HFF-Myc (cell line): ENCODE results near the gene AHCTF1.

ENCODE experiments used
- DNase-seq: peaks from one replicate; pipeline ENCODE4 v3.0.0-alpha.2; 2011; ENCODE audit warnings: low read depth; ENCODE audit errors: extremely low read depth
- H3K4me3 ChIP-seq: replicated peaks from 2 replicates; pipeline ENCODE4 v1.5.1; 2011; ENCODE audit warnings: low read depth, mild to moderate bottlenecking, control low read depth, low read length
- CTCF ChIP-seq: IDR thresholded peaks from 2 replicates; pipeline ENCODE4 v1.5.1; 2012; ENCODE audit warnings: mild to moderate bottlenecking, low read depth, low read length, control low read depth; ENCODE audit errors: missing control alignments

Gene AHCTF1

GRCh38 chr1:246795906-246796694, 135.6 kb downstream of the AHCTF1 start:
- DNase-seq, result no peak
- TF ChIP-seq CTCF, result no peak
- no peak overlapping the region for H3K4me3 ChIP-seq

DNA sequence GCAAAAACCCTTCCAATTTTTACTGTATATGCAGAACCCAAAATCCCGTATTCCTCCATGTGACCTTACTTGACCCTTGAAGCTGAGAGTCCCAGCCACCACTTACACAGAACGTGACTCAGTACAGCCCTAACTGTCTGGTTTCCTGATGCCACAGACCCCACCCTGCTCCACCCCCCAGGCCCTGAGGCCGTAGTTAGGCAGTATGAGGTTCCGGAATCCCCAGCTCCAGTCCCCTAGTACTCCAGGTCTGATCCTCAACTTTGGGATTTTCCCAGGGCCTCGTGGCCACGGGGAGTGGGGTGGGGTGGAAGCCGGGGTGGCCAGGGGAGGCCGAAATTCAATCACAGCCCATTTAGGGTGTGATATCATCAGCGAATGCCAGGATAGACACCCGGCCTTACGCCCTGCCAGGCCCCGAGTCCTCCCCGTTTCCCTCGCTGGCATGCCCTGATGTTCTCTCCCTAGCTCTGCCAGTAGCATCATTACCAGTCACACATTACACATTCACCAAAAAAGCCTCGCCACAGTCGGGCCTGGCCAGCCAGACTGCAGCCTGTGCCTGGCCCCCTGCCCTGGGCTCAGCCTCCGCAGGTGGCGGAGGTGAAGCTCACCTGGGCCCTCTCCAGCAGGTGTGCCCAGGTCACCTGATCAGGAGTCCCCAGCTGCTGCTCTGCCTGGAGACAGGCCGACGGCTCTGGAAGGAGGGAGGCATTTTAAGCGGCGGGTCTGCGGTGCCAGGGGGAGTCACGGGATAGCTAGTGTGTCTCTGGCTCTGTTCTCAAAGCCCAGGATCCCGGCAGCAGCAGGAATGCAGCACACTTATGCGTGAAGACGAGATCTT, 136.7 kb downstream of the AHCTF1 start:
- no peak for TF ChIP-seq CTCF
- no peak overlapping the region for H3K4me3 ChIP-seq
- DNase-seq, result peak; percentile 21

- no peak for TF ChIP-seq CTCF
- H3K4me3 ChIP-seq, result no peak overlapping the region
- no peak for DNase-seq
Observed at GRCh38 chr1:246794048-246794827, 137.5 kb downstream of the AHCTF1 start.

- no peak for TF ChIP-seq CTCF
- no peak overlapping the region for H3K4me3 ChIP-seq
Observed at GRCh38 chr1:246793356-246793896, 138.3 kb downstream of the AHCTF1 start.

DNA sequence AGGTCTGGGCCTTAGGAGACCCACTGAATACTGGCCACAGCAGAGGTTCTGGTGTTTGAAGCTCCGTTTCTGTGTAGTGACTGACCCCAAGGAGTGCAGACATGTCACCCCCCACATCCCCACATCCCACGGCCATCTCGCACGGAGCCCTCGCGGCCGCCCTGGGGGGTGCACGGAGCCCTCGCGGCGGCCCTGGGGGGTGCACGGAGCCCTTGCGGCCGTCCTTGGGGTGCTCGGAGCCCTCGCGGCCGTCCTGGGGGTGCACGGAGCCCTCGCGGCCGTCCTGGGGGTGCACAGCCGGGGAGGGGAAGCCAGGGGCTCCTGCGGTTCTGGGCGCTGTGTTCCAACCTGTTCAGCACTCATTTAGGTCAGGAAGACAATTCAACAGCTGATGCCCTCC, 139.1 kb downstream of the AHCTF1 start:
- no peak overlapping the region for H3K4me3 ChIP-seq
- TF ChIP-seq CTCF, result no peak
- no peak for DNase-seq

More at GRCh38 chr1:246793356-246793896, 138.3 kb downstream of the AHCTF1 start:
- no peak for DNase-seq

DNA sequence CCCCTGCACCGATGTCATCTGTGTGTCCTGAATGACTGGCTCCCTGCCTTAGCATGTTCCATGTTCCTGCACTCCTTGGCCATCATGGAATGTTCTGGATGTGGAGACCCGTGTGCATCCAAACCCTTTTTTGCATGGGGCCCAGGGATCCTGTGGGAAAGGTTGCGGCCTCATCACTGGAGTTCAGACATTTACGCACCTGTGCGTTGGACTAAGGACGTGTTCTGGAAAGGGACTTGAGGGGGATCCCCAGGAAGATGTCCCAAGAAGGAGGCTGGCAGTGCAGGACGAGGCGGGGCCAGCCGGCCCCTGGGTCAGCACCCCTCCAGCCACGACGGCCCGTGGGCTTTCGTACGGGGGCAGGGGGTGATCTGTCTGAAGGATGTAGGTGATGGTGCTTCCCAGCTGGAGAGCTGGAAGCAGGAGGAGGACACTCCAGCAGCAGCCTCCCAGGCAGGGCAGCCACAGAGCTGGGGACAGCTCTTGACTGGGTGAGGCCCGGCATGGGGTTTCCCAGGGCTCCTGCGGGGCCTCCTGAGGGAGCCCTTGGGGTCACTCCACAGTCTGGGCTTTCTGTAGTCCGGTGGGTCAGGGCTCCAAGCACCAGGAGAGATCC, 140.3 kb downstream of the AHCTF1 start:
- no peak overlapping the region for H3K4me3 ChIP-seq
- no peak for DNase-seq
- TF ChIP-seq CTCF, result no peak
